Colon (tissue), 2 donors: ENCODE data around the gene KCTD11.

ENCODE experiments used
- FAIRE-seq: peaks from 2 replicates; lab custom pipeline; 2012; peaks lifted over from hg19 to GRCh38; lab: Jason Lieb, UNC
- donor health status: control.
- donor health status: control.

The KCTD11 gene

DNA sequence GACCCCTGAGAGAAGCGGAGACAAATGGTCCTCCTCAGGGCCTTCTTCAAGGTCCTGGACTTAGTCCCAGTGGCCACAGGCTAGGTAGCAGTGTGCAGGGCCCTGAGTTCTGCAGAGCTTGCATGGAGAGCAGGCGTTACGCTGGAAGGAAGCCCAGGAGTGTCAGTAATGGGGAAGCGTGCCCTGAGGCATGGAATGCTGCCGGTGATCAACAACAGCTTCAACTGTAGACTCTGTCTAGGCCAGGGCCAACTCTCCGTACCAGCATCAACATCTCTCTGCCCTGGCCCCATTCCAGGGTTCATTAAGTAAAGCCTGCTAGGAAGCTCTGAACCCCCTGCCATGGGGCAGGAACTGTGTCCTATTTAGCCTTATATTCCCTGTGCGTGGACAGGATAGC, 28.4 kb downstream of the KCTD11 start:
- FAIRE-seq, result no peak

DNA sequence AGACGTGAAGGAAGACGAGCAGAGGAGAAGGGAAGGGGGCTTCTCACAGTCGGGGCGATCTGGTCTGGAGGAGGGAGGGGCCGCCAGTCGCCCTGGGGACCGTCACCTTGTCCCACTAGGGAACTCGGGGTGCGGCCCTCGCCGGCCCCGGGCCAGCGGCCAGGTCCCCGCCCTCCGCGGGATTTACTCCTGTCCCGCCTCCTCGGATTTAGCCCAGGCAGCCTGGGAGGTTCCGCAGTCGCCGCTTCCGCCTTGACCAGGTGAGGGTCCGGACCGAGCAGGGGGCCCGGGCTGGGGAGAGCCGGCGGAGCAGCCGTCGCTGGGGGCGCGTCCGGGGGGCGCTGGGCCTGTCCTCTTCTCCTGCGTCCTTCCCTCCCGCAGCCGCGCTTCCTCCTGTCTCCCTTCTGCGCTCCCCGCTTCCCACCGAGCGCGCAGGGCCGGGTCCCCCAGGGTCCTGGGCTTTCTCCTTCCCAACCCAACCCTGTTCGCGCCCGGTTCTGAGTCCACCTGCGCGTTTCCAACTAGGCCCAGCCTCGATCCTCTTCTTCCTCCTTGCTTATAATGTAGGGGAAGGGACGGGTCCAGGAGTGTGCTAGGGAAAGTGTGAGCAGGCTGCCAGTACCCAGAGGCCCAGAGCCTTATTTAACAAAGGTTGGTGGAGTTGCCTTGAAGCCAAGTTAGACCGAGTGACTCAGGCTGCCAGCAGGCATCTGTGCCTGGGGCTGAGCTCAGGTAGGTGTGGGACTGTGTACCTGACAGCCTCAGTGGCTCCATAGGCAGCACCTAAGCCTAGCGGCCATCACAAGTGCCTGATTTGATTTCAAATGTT, 29.1 kb downstream of the KCTD11 start, which contains the start of gene TNK1:
Gene TNK1 (plus strand): TSS at position 235 of the 829 bp plus-strand sequence. CDS start 1,838 bp downstream, outside the sequence.
- FAIRE-seq, result no peak

DNA sequence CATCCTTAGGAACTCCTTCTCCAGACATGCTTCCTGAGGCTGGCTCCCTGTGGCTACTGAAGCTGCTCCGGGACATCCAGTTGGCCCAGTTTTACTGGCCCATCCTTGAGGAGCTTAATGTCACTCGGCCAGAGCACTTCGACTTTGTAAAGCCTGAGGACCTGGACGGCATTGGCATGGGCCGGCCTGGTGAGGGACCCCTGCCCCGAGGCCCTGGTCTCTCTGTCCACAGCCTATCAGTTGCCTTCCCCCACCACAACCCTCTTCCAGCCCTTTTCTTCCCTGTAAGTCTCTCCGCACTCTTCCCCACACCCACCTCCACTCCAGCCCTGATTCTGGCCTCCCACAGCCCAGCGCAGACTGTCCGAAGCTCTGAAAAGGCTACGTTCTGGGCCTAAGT, 30.9 kb downstream of the KCTD11 start:
- no peak for FAIRE-seq

DNA sequence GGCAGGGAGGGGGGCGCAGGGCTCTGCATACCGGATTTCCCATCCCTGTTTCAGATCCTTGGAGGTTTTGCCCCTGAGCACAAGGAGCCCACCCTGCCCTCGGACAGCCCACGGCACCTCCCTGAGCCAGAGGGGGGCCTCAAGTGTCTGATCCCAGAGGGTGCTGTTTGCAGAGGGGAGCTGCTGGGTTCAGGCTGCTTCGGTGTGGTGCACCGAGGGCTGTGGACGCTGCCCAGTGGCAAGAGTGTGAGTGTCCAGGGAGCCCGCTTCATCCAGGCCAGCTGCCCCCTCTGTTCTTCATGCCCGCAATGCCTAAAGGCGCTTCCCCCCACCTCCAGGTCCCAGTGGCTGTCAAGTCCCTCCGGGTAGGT, 31.4 kb downstream of the KCTD11 start:
- no peak for FAIRE-seq

DNA sequence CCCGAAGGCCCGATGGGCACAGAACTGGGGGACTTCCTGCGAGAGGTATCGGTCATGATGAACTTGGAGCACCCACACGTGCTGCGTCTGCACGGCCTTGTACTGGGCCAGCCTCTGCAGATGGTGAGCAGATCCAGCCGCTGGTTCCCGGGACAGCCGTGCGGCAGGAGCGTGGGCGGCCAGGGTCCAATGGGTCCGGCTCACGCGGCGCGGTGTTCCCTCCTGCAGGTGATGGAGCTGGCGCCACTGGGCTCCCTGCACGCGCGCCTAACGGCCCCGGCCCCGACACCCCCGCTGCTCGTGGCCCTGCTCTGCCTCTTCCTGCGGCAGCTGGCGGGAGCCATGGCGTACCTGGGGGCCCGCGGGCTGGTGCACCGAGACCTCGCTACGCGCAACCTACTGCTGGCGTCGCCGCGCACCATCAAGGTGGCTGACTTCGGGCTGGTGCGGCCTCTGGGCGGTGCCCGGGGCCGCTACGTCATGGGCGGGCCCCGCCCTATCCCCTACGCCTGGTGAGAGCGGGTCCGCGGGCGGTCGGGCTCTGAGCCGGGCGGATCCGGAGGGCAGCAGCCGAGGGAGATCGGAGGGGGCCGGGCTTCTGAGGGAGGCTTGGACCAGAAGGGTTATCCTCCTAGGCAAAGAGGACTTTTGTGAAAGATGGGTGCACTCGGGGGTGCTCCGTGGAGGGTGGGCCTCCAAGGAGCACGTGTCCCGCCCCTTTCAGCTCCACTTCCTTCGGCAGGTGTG, 32.0 kb downstream of the KCTD11 start:
- no peak for FAIRE-seq

DNA sequence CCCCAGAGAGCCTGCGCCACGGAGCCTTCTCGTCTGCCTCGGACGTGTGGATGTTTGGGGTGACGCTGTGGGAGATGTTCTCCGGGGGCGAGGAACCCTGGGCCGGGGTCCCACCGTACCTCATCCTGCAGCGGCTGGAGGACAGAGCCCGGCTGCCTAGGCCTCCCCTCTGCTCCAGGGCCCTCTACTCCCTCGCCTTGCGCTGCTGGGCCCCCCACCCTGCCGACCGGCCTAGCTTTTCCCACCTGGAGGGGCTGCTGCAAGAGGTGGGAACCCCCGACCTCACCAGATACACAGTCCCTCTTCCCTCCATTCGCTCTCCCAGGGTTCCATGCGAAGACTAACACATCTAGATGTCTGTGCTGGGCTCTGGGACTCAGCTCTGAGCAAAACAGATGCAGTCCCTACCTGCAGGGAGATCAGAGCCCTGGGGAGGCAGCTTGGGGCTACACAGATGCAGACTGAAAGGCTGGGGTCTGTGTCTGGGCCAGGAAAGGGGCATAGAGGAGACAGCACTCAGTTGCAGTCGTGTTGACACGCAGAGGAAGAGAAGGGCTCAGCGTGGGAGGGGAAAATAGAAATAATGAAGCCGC, 32.6 kb downstream of the KCTD11 start:
- no peak for FAIRE-seq

DNA sequence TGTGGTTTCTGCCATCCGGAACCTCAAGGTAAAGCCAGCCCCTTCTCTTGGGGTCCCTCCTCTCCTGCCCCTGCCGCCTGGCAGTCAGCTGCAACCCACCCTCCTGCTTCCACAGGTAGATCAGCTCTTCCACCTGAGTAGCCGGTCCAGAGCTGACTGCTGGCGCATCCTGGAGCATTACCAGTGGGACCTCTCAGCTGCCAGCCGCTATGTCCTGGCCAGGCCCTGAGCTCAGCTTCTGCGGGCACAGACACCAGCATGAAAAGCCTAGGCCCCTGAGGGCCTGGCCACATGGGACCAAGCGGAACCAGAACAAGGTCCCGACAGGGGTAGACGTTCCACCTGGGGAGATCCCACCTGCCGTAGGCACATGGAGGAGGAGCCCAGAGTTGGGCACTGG, 36.9 kb downstream of the KCTD11 start:
- FAIRE-seq, result no peak

DNA sequence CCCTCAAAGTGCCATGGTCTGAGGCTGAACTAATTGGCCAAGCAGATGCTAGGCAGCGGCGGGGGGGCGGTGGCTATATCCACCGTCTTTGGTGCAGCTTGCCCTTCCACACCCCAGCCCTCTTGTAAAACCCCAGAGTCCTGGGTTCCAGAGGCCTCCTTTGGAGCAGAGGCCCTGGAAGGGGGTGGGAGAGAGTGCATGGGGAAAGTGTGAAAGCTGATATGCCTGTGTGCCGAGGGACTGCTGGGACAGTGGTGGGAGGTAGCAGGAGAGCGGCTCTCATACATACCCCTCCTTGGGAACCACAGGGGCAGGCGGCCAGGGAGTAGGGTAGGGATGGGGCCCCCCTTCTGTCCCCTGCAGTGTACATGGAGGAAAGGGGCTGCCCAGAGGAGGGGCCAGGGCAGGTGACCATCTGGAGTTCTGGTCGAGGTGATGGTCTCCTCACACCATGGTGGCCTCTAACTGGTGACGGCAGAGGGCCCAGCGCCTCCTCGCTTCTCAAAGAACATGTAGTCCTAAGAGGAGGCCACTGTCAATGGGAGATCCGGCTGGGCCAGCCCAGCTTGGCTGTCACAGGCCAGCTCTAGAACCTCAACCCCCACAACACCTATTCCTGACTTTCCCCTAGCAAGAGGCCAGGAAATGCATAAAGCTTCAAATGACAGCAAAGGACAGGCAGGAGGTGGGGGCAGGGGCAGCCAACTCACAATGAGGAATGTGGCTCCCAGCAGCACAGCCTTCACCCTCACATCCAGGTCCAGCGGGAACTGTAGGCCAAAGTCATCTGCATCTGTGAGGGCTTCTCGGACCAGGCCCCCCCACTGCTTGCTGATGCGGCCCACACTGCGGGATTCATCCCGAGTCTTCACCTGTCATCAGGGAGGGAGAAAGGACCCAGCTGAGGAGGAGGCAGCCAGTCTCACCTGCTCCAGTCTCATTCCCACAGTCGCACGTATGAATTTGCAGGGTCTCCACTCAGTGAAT, 38.3 kb downstream of the KCTD11 start:
- FAIRE-seq, result no peak

DNA sequence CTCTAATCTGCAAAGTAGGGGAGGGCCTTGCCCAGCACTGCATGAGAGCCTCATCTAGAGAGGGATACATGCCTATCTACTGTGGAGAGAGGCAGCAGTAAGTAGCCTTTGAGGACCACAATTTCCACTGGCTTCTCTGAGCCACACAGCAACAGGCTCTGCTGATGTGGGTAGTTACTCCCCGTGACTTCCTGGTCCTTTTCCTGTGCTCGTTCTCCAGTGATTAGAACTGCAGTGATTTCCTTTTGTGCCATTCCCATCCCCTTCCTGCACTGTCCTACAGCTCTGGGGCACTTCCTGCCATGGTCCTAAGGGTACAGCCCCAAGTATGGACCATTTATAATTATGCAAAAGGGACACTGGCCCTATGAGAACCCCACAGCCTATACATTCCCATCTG, 39.3 kb downstream of the KCTD11 start:
- FAIRE-seq, result no peak

DNA sequence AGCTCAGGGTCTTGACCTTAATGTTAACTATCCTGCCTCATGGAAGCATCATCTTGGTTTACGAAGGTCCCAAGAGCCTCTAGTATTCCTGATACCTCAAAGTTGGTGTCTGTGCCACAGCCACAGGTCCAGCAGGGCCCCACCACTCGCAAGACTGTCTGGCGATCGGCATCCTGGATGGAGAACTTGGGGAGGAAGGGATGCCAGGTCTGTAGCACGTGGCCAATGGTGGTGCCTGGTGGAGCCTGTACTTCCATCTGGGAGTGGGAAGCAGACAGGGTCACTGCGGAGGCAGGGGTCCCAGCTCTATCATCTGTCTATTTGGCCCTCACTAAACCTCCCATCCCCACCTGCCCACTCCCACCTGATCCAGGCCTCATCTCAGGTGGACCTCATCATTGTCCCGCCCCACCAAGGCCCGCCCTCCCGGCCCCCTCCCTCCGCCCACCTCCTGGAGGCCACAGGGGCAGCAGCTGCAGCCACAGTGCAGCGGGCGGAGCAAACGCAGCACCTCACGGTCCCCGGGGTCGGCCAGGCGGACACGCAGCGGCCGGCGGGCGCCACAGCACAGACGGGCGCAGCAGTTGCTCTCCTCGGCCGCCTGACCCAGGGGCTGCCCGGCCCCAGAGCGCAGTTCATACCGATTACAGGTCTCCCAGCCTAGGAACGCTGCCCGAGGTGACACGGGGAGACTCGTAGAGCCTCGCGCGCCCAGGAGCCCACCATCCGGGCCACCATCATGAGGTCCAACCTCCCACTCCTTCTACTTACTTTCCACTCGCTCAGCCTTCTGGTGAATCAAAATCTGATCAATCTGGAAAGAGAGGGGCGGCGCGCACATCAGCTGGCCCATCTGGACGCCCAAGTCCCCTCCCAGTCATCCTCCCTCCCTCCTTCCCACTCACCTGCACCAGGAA, 41.0 kb downstream of the KCTD11 start:
- FAIRE-seq, result no peak

DNA sequence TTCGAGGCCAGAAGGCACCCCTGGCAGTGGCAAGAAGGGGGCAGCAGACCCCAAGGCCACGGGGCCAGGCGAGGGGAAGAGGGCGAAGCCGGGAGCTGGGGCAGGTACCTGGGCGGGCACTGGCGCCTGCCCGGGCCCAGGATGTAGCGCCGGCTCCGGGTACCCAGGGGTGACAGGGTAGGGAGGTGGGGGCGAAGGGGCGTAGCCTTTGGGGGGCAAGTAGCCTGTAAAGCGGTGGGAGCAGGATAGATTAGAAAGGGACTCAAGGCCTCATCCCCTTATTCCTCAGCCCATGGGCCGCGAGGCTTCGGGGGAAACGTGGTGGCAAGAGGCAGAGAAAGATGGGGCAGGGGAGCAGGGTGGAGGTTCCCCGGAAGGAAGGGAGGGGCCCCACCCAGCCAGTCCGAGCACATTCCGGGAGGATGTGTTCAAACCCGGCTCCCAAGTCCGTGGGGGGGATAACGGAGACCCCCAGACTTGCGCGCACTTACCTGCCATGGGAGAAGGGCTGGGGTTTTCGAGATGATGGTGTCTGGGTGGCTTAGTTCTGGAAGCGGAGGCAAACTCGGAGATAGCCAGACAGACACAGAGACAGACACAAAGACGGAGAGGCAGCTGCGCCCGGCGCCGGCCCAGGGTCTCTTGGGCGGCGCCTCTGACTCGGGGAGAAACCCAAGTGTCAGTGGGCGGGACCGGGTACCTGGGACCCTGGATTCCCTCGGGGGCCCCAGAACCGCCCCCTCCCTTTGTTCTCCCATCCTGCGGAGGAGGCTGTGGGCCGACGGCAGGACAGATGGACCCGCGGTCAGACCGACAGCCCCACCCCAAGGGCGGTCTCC, 41.9 kb downstream of the KCTD11 start:
- FAIRE-seq, result no peak

DNA sequence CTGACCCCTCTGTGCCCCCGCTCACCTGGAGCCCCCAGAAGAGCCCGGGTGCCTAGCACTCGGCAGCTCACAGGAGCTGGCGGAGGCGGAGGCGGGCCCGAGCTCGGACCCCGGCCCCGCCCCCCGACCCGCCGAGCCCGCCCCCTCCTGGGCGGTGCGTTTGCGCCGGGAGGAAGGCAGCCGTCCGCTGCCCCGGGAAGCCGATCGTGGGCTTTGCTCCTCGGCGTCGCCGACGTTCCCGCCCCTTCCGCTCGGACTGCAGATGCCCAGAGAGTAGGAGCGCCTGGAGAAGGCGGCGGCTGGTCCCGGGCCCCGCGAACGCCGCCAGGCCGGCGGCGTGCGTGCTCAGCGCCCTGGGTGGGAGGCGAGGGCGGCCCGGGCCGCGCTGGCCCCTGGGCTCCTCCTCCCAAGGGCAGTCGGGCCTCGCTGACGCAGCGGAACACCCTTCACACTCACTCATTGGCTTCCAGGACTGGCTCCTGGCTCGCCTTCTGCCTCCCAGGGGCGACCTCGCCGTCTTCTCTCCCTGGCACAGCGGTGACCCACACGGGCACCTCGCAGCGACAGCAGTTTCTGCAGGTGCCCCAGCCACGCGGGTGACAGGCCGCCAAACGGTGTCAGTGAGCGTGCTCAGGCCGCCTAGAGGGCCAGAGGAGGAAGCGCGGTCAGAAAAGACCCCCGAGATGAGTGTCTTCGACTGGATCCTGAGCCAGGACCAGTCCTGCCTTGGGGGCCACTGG, 42.7 kb downstream of the KCTD11 start, which contains the start of gene PLSCR3:
Gene PLSCR3 (minus strand): TSS at position 74 of the 740 bp plus-strand sequence. CDS start 415 bp downstream, outside the sequence.
- no peak for FAIRE-seq

DNA sequence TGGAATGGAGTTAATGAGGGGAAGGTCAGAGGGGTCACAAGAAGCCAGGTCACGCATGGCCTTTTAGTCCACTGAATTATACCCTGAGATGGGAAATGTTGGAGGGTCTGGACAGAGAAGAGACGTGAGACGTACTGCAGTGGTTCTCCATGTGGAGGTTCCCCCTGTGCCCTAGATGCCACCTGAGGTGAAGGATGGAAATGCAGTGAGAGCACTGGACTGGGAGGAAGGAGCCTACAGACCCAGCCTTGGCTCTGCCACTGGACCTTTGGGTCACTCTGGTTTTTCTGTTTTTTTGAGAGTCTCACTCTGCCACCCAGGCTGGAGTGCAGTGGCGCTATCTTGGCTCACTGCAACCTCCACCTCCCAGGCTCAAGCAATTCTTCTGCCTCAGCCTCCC, 44.2 kb downstream of the KCTD11 start:
- no peak for FAIRE-seq

DNA sequence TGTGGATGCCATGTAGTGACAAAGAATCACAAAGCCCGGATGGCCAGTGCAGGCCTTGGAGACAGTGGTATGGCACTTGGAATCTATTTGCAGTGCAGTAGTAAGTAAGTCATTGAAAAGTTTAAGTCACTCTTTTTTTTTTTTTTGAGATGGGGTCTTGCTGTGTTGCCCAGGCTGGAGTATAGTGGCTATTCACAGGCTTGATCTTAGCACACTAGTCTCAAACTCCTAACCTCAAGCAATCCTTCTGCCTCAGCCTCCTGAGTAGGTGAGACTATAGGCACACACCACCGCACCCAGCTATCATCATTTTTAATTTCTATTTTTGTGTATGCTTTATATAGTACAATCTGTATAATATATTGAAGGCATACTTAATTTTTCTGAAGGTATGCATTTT, 46.6 kb downstream of the KCTD11 start:
- no peak for FAIRE-seq

DNA sequence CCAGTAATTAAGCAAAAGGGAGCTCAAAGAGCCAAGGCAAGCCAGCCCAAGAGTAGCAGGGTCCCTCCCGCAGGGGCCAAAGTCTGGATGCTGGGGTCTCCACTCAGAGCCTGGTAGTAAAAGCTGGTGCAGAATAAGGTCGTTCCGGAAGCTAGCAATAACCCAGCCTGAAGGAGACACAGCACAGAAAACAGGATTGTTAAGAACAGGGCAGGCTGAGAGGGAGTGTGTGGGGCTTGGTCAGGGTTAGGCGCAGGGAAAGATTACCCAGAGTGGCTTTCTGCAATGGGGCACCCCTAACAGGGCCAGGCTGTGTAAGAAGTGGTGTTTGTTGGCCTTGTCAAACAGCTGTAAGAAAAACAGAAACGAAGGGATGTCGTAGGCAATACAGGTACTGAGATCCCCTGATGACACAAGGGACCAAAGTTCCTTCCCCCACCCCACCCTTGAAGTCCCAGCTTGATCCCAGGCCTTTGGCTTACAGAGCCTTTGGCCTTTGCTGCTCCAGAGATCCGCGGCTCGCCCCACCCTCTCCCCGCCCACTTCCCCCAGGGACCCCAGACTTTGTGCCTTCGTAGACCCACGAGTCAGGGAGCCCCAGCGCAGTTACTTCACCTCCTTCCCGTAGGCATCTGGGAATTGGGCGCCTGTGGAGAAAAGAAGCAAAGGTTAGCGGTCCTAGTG, 51.2 kb downstream of the KCTD11 start:
- no peak for FAIRE-seq

DNA sequence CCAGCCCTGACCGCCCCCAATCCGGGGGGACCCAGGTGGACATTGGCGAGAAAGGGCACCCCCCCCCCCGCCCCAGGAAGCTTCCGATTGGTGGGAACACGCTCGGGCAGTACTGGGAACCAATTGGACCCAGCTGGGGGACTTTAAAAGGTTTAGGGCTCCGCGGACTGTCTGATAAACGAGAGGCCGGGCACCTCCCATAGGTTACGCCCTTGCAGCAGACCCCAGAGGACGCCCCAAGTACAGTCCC, 51.7 kb downstream of the KCTD11 start:
- FAIRE-seq, result no peak

DNA sequence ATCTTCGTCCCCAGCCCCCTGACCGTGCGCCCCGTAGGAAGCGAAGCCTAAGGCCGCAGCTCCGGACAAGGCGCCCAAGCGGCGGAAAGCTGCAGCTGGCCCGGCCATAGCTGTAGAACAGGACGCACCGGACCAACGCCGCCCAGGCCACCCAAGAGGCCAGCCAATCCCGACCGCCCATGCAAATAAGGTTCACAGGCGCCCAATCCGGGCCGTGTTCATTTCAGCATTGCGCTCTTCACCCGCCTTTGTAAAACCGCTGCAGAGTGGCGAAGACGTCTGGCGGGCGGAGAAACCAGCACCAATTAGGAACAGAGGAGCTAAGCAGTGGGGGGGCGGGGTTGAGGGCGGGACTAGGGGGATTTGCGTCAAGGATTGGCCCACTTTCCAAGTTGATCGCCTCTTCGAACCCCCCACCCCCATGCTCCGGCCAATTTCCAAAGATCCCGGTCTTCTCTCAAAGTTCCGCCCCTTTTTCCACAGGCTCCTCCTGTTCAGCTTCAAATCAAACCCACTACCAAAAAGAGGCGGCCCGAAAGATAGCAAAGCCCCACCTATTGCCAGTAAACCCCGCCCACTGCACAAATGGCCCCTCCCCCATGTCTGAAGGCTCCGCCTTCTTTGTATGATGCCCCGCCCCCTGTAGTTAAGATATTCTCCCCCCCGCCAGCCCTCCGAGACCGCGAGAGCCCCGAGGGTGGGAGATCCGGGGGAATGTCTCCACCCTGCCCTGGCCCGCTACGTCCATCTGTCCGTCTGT, 52.2 kb downstream of the KCTD11 start, which contains the start of gene TMEM256:
Gene TMEM256 (minus strand): TSS at position 121 of the 760 bp plus-strand sequence. CDS start 13 bp downstream, at position 108.
- peak; percentile 10 for FAIRE-seq
